Memory B cell (primary cell): Measurements from ENCODE around the gene GRIK4.

Experiments
- ATAC-seq: fragments of 150-1000 bp; cut with Tn5 transposase; 2 replicates; pipeline ENCODE4 v1.10.0; 2021; ENCODE audit warnings: low read depth, mild to moderate bottlenecking, moderate library complexity
- DNase-seq, 2 donors: peaks; one replicate each; pipeline ENCODE4 v3.0.0; 2022; ENCODE audit warnings: low spot score in 2 of 2
- H3K27ac Mint-ChIP-seq: one replicate; pipeline ENCODE4 v1.8.0; 2022; ENCODE audit warnings: mild to moderate bottlenecking, moderate library complexity, mixed read lengths
- H3K27me3 Mint-ChIP-seq: one replicate; pipeline ENCODE4 v1.8.0; 2022; ENCODE audit warnings: mixed read lengths
- H3K36me3 Mint-ChIP-seq: one replicate; pipeline ENCODE4 v1.8.0; 2022; ENCODE audit warnings: mild to moderate bottlenecking, mixed read lengths
- H3K4me1 Mint-ChIP-seq: one replicate; pipeline ENCODE4 v1.8.0; 2022; ENCODE audit warnings: mixed read lengths
- H3K4me3 Mint-ChIP-seq: one replicate; pipeline ENCODE4 v1.8.0; 2022; ENCODE audit warnings: mild to moderate bottlenecking, moderate library complexity, mixed read lengths
- H3K9me3 Mint-ChIP-seq: one replicate; pipeline ENCODE4 v1.8.0; 2022; ENCODE audit warnings: mixed read lengths

GRIK4 gene

GRCh38 chr11:120936356-120936755 is 424.8 kb downstream of the GRIK4 start:
- H3K36me3 Mint-ChIP-seq: peaks cover 2% of the 10 kb centered on the region
- no peak for DNase-seq
- no peaks in the 10 kb centered on the region for H3K9me3 Mint-ChIP-seq
- no peak for ATAC-seq
- peaks cover 23% of the 10 kb centered on the region for H3K27me3 Mint-ChIP-seq
- no peak overlapping the region for H3K27ac Mint-ChIP-seq
- no peaks in the 10 kb centered on the region for H3K4me1 Mint-ChIP-seq
- H3K4me3 Mint-ChIP-seq: no peak overlapping the region

GRCh38 chr11:120937501-120937900 is 426.0 kb downstream of the GRIK4 start:
- Mint-ChIP-seq H3K27ac (no peak overlapping the region), H3K9me3 (no peaks in the 10 kb centered on the region), H3K36me3 (peaks cover 2% of the 10 kb centered on the region), H3K4me1 (no peaks in the 10 kb centered on the region), H3K27me3 (peaks cover 27% of the 10 kb centered on the region), H3K4me3 (no peak overlapping the region)
- ATAC-seq (no peak), DNase-seq (no peak)

GRCh38 chr11:120938260-120938659 is 426.7 kb downstream of the GRIK4 start:
- Mint-ChIP-seq H3K36me3 (peaks cover 2% of the 10 kb centered on the region), H3K27me3 (peaks cover 24% of the 10 kb centered on the region), H3K9me3 (no peaks in the 10 kb centered on the region), H3K4me1 (no peaks in the 10 kb centered on the region), H3K27ac (no peak overlapping the region), H3K4me3 (no peak overlapping the region)
- ATAC-seq (no peak), DNase-seq (no peak)

GRCh38 chr11:120940160-120940848 is 428.8 kb downstream of the GRIK4 start:
- H3K4me3 Mint-ChIP-seq: no peak overlapping the region

GRCh38 chr11:120941000-120941399 is 429.5 kb downstream of the GRIK4 start:
- H3K4me3 Mint-ChIP-seq: no peak overlapping the region

More at GRCh38 chr11:120940160-120940848, 428.8 kb downstream of the GRIK4 start:
- no peak for ATAC-seq
- no peak overlapping the region for H3K27ac Mint-ChIP-seq
- no peaks in the 10 kb centered on the region for H3K4me1 Mint-ChIP-seq
- DNase-seq: no peak
- H3K36me3 Mint-ChIP-seq: peaks cover 10% of the 10 kb centered on the region
- H3K27me3 Mint-ChIP-seq: peaks cover 30% of the 10 kb centered on the region
- H3K9me3 Mint-ChIP-seq: peaks cover 9% of the 10 kb centered on the region

GRCh38 chr11:120942701-120943100 is 431.2 kb downstream of the GRIK4 start:
- peaks cover 9% of the 10 kb centered on the region for H3K9me3 Mint-ChIP-seq
- ATAC-seq: no peak
- H3K4me3 Mint-ChIP-seq: no peak overlapping the region
- H3K27me3 Mint-ChIP-seq: peaks cover 22% of the 10 kb centered on the region
- no peak overlapping the region for H3K27ac Mint-ChIP-seq
- H3K36me3 Mint-ChIP-seq: peaks cover 10% of the 10 kb centered on the region
- no peaks in the 10 kb centered on the region for H3K4me1 Mint-ChIP-seq
- DNase-seq: no peak

More at GRCh38 chr11:120941000-120941399, 429.5 kb downstream of the GRIK4 start:
- ATAC-seq: no peak
- peaks cover 28% of the 10 kb centered on the region for H3K27me3 Mint-ChIP-seq
- H3K4me1 Mint-ChIP-seq: no peaks in the 10 kb centered on the region
- no peak for DNase-seq
- no peak overlapping the region for H3K27ac Mint-ChIP-seq
- peaks cover 10% of the 10 kb centered on the region for H3K36me3 Mint-ChIP-seq
- peaks cover 9% of the 10 kb centered on the region for H3K9me3 Mint-ChIP-seq

- no peak overlapping the region for H3K4me3 Mint-ChIP-seq
- no peaks in the 10 kb centered on the region for H3K4me1 Mint-ChIP-seq
- peaks cover 10% of the 10 kb centered on the region for H3K36me3 Mint-ChIP-seq
- peaks cover 24% of the 10 kb centered on the region for H3K27me3 Mint-ChIP-seq
- no peak for ATAC-seq
- peaks cover 9% of the 10 kb centered on the region for H3K9me3 Mint-ChIP-seq
- H3K27ac Mint-ChIP-seq: no peak overlapping the region
- no peak for DNase-seq
Measured at GRCh38 chr11:120945042-120945441, 433.5 kb downstream of the GRIK4 start.

GRCh38 chr11:120950880-120951279 is 439.3 kb downstream of the GRIK4 start:
- H3K4me3 Mint-ChIP-seq: no peak overlapping the region
- ATAC-seq: no peak

GRCh38 chr11:120952461-120953434 is 441.2 kb downstream of the GRIK4 start:
- Mint-ChIP-seq H3K4me3 (peak overlapping the region; percentile 83), H3K9me3 (no peaks in the 10 kb centered on the region)

More at GRCh38 chr11:120950880-120951279, 439.3 kb downstream of the GRIK4 start:
- Mint-ChIP-seq H3K27me3 (peaks cover 14% of the 10 kb centered on the region), H3K27ac (no peak overlapping the region), H3K36me3 (no peaks in the 10 kb centered on the region), H3K9me3 (no peaks in the 10 kb centered on the region), H3K4me1 (peaks cover 9% of the 10 kb centered on the region)
- DNase-seq: no peak

GRCh38 chr11:120954381-120954780 is 442.8 kb downstream of the GRIK4 start:
- peaks cover 15% of the 10 kb centered on the region for H3K4me1 Mint-ChIP-seq

More at GRCh38 chr11:120952461-120953434, 441.2 kb downstream of the GRIK4 start:
- H3K27me3 Mint-ChIP-seq: peaks cover 14% of the 10 kb centered on the region
- peak overlapping the region; percentile 72 for H3K27ac Mint-ChIP-seq
- DNase-seq (peak; percentile 50 to 52), ATAC-seq (peak; percentile 72)
- peaks cover 15% of the 10 kb centered on the region for H3K4me1 Mint-ChIP-seq
- no peaks in the 10 kb centered on the region for H3K36me3 Mint-ChIP-seq

GRCh38 chr11:120956710-120957495 is 445.4 kb downstream of the GRIK4 start:
- Mint-ChIP-seq H3K27me3 (peaks cover 4% of the 10 kb centered on the region), H3K9me3 (no peaks in the 10 kb centered on the region), H3K4me3 (no peak overlapping the region), H3K27ac (peak overlapping the region; percentile 68), H3K36me3 (no peaks in the 10 kb centered on the region), H3K4me1 (peaks cover 15% of the 10 kb centered on the region)
- DNase-seq: no peak
- peak; percentile 39 for ATAC-seq

More at GRCh38 chr11:120954381-120954780, 442.8 kb downstream of the GRIK4 start:
- no peaks in the 10 kb centered on the region for H3K9me3 Mint-ChIP-seq
- H3K36me3 Mint-ChIP-seq: no peaks in the 10 kb centered on the region
- no peak overlapping the region for H3K27ac Mint-ChIP-seq
- H3K4me3 Mint-ChIP-seq: no peak overlapping the region
- H3K27me3 Mint-ChIP-seq: peaks cover 7% of the 10 kb centered on the region
- DNase-seq: no peak
- no peak for ATAC-seq

GRCh38 chr11:120958185-120958584 is 446.6 kb downstream of the GRIK4 start:
- no peaks in the 10 kb centered on the region for H3K9me3 Mint-ChIP-seq
- H3K4me3 Mint-ChIP-seq: no peak overlapping the region
- H3K27ac Mint-ChIP-seq: no peak overlapping the region
- H3K4me1 Mint-ChIP-seq: peaks cover 6% of the 10 kb centered on the region
- H3K27me3 Mint-ChIP-seq: peaks cover 2% of the 10 kb centered on the region
- DNase-seq: no peak
- H3K36me3 Mint-ChIP-seq: no peaks in the 10 kb centered on the region
- ATAC-seq: no peak

GRCh38 chr11:120959189-120959588 is 447.6 kb downstream of the GRIK4 start:
- no peak for ATAC-seq
- Mint-ChIP-seq H3K27ac (no peak overlapping the region), H3K9me3 (no peaks in the 10 kb centered on the region), H3K27me3 (peaks cover 2% of the 10 kb centered on the region), H3K4me3 (no peak overlapping the region), H3K4me1 (peaks cover 6% of the 10 kb centered on the region), H3K36me3 (no peaks in the 10 kb centered on the region)
- no peak for DNase-seq
